ENCODE results near the gene ANKUB1. TPM values are rescaled to one million over a fixed set of nuclear protein-coding genes. Genes with fewer than 3 reads are reported as not detected.
"Not testable (repeated sequence)": the region's sequence is repeated elsewhere in the genome, so short reads cannot be mapped to it uniquely, and the experiment has no call there.

The ANKUB1 gene
- total RNA-seq = not detected
- total RNA-seq (2013) = 0.20 TPM

DNA sequence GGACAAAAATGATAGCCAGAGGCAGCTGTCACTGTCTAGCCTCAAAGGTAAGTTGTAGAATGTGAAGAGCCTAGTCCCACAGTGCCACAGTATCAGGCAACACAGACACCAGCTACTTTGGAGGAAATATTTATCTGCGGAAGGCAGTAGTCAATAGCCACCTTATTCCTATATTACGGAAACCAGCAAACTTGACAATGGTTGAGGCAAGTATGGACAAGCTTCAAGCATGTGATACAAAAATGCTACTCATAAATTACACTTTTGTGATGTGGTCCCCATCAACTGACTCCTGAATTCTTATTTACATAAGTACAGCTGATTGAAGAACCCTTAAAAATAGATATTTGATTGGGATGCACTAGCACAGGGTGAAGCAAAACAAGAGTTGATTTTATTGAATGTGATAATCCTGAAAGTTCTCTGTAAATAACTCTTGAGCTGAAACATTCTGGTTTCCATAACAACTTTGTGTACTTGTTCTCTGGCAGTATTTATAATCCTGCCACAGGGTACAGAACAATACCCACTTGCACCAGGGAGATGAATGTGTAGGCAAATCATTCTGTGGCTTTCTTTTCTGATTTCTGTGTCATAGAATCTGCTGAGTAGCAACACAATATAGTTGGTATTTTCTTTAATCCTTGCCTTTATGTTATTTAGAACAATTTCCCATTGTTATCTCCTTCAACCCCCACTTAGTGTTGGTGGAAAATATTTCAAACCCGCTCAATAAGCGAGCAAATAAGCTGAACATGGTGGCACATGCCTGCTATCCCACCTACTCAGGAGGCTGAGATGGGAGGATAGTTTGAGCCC is at the start of gene ANKUB1:
TSS of gene ANKUB1 (minus strand) at position 103 of the 819 bp plus-strand sequence. CDS start 188 bp downstream, outside the sequence.
- no peaks in the 10 kb centered on the region for H3K4me1 Mint-ChIP-seq
- no peaks in the 10 kb centered on the region for H3K9me3 Mint-ChIP-seq
- no peaks in the 10 kb centered on the region for H3K36me3 ChIP-seq (ENCODE audit: control insufficient read depth, insufficient read depth, low read length)
- H3K36me3 Mint-ChIP-seq = no peaks in the 10 kb centered on the region
- H3K4me1 ChIP-seq (ENCODE audit: control insufficient read depth, insufficient read depth, low read length) = no peaks in the 10 kb centered on the region
- DNase-seq (no peak), ATAC-seq (no peak)
- H3K27me3 Mint-ChIP-seq (ENCODE audit: low read depth in 2 of 2) = peaks cover 19 to 41% of the 10 kb centered on the region in 2 donors
- H3K9me3 ChIP-seq (ENCODE audit: control insufficient read depth, insufficient read depth, low read length) = no peaks in the 10 kb centered on the region
- no peak within 1 kb of the TSS for H3K27ac ChIP-seq (ENCODE audit: low read length)
- no peak within 1 kb of the TSS for H3K4me3 ChIP-seq (ENCODE audit: low read length)
- H3K4me3 Mint-ChIP-seq = no peak within 1 kb of the TSS
- peaks cover 6% of the 10 kb centered on the region for H3K27me3 ChIP-seq (ENCODE audit: control insufficient read depth, insufficient read depth, low read length)
- WGBS (ENCODE audit: insufficient coverage) = 100% methylated on average over 2 of the region's 4 CpGs
- intact Hi-C loops (cut with micrococcal nuclease) = no loop called here
- no peak for TF ChIP-seq CTCF (IDR thresholded peaks at IDR 0.05)
- H3K27ac Mint-ChIP-seq = no peak within 1 kb of the TSS

DNA sequence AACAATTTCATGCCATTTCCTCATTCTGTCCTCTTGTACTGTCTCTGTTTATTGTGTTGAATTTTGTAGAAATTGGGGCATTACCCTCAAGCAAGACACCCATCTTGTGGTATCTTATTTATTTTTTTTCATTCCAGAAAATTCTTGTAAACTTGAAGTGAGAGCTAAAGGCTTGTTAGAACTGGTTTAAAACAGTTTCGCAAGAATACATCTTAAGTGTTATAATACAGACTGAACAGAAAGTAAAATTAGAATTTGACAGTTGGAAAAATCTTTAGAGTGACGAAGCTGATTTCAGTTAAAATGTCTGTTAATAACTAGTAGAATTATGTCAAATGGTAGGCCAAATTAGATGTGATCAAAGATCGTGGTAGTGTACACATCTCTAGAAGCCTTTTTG is 47.5 kb upstream of the ANKUB1 start:
- Mint-ChIP-seq H3K9me3 (no peaks in the 10 kb centered on the region), H3K4me3 (no peak overlapping the region), H3K36me3 (peaks cover under 1% of the 10 kb centered on the region), H3K27ac (peak overlapping the region; percentile 73 to 80), H3K27me3 (ENCODE audit: low read depth in 2 of 2) (no peaks in the 10 kb centered on the region), H3K4me1 (peaks cover 56 to 67% of the 10 kb centered on the region in 2 donors)
- Histone ChIP-seq H3K4me1 (ENCODE audit: control insufficient read depth, insufficient read depth, low read length) (no peaks in the 10 kb centered on the region), H3K27me3 (ENCODE audit: control insufficient read depth, insufficient read depth, low read length) (no peaks in the 10 kb centered on the region), H3K36me3 (ENCODE audit: control insufficient read depth, insufficient read depth, low read length) (no peaks in the 10 kb centered on the region), H3K4me3 (ENCODE audit: low read length) (no peak overlapping the region), H3K27ac (ENCODE audit: low read length) (no peak overlapping the region), H3K9me3 (ENCODE audit: control insufficient read depth, insufficient read depth, low read length) (peaks cover 8% of the 10 kb centered on the region)
- ATAC-seq (peak in 1 of 3 donors; percentile 30), DNase-seq (no peak)
- 97% methylated on average over 3 of the region's 3 CpGs for WGBS (ENCODE audit: insufficient coverage)
- no peak for TF ChIP-seq CTCF (IDR thresholded peaks at IDR 0.05)
- intact Hi-C loops (cut with micrococcal nuclease) = no loop called here

GRCh38 chr3:149839469-149839868 is 47.1 kb upstream of the ANKUB1 start:
- ATAC-seq; H3K9me3 ChIP-seq (ENCODE audit: control insufficient read depth, insufficient read depth, low read length); H3K9me3 Mint-ChIP-seq; H3K36me3 ChIP-seq (ENCODE audit: control insufficient read depth, insufficient read depth, low read length); H3K27me3 Mint-ChIP-seq (ENCODE audit: low read depth in 2 of 2); H3K27me3 ChIP-seq (ENCODE audit: control insufficient read depth, insufficient read depth, low read length); DNase-seq; intact Hi-C loops (cut with micrococcal nuclease); H3K4me3 ChIP-seq (ENCODE audit: low read length); H3K4me3 Mint-ChIP-seq; H3K27ac ChIP-seq (ENCODE audit: low read length); H3K36me3 Mint-ChIP-seq; H3K4me1 ChIP-seq (ENCODE audit: control insufficient read depth, insufficient read depth, low read length): not testable (repeated sequence)
- no CpG with 5 or more reads among the region's 3 CpGs for WGBS (ENCODE audit: insufficient coverage)
- H3K27ac Mint-ChIP-seq = peak overlapping the region; percentile 73 to 80
- H3K4me1 Mint-ChIP-seq = peaks cover 59 to 67% of the 10 kb centered on the region in 2 donors

DNA sequence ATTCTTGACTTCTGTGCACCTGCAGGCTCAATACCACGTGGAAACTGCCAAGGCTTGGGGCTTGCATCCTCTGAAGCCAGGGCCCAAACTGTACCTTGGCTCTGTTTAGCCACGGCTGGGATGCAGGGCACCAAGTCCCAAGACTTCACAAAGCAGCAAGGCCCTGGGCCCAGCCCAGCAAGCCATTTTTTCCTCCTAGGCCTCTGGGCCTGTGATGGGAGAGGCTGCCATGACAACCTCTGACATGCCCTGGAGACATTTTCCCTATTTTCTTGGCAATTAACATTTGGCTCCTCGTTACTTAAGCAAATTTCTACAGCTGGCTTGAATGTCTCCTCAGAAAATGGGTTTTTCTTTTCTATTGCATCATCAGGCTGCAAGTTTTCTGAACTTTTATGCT is 46.1 kb upstream of the ANKUB1 start:
- H3K4me1 Mint-ChIP-seq = peaks cover 54 to 58% of the 10 kb centered on the region in 2 donors
- H3K9me3 ChIP-seq (ENCODE audit: control insufficient read depth, insufficient read depth, low read length) = peaks cover 12% of the 10 kb centered on the region
- H3K27ac ChIP-seq (ENCODE audit: low read length); ATAC-seq; H3K9me3 Mint-ChIP-seq; H3K4me3 ChIP-seq (ENCODE audit: low read length); H3K27ac Mint-ChIP-seq; H3K27me3 ChIP-seq (ENCODE audit: control insufficient read depth, insufficient read depth, low read length); H3K36me3 Mint-ChIP-seq; H3K36me3 ChIP-seq (ENCODE audit: control insufficient read depth, insufficient read depth, low read length); DNase-seq; H3K4me3 Mint-ChIP-seq; intact Hi-C loops (cut with micrococcal nuclease); H3K4me1 ChIP-seq (ENCODE audit: control insufficient read depth, insufficient read depth, low read length); H3K27me3 Mint-ChIP-seq (ENCODE audit: low read depth in 2 of 2): not testable (repeated sequence)
- 88% methylated on average over 2 of the region's 3 CpGs for WGBS (ENCODE audit: insufficient coverage)
